Stromal cell of bone marrow (primary cell): ENCODE data around the gene P2RY1.
A peak's percentile ranks its signal among the peaks of the same experiment; 100 is the strongest.
"Not testable (repeated sequence)": the region's sequence is repeated elsewhere in the genome, so short reads cannot be mapped to it uniquely, and the experiment has no call there.

ENCODE experiments used
- DNase-seq: peaks from one replicate; pipeline ENCODE4 v3.0.0-alpha.2; 2012; ENCODE audit warnings: low read depth

The P2RY1 gene

DNA sequence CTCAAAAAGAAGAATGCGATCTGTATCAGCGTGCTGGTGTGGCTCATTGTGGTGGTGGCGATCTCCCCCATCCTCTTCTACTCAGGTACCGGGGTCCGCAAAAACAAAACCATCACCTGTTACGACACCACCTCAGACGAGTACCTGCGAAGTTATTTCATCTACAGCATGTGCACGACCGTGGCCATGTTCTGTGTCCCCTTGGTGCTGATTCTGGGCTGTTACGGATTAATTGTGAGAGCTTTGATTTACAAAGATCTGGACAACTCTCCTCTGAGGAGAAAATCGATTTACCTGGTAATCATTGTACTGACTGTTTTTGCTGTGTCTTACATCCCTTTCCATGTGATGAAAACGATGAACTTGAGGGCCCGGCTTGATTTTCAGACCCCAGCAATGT is 1.3 kb downstream of the P2RY1 start:
- DNase-seq, result no peak

DNA sequence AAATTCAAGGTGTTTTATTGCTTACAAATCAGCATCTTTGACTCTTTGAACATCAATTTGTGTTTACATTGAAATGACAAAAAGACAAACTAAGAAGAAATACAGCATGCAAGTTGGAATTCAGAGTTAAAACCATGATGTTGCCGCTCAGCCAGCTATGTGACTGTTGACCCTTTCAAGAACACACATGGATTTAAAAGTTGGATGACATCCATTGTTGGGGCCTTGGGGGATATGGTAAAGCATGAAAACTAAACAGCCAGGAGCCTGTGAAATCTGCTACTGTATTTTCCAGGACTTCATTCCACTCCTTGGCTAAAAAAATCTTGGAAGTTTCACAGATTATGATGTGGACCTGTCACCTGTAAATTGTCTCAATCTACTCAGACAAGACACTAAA is 4.6 kb downstream of the P2RY1 start:
- DNase-seq, result no peak

DNA sequence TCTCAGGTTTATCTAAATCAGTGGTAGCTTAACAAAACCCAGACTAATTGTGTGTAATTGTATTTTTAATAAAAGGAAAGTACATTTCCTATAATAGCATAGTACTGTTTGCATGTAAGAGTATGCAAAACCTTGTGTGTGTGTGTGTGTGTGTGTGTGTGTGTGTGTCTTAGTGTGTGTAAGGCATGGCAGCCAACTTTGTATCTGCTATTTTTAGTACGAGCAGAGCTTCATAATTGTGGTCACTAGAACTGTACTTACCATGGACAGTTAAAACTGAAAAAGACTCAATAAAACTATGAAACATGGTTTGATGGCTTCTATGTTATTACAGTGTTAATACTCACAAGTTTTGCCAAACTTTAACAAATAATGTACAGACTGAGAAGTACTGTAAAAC is 6.2 kb downstream of the P2RY1 start:
- DNase-seq, result no peak

DNA sequence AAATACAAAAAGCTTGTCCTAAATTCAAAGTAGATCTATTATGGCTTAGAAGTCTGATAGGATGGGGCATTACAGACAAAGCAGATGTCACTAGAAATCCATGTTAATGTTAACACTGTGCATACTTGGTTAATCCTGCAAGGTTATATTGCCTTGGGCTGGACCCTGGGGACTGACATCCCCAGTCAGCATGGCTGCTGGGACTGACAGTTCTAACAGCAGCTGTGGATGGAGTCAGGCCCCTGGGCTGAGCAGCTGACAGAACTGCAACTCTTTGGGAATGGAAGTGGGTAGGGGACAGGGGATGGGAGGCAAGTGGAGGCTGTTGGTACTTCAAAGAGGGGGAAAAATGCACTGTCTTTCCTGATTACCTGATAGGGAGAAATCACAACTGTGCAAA is 7.5 kb downstream of the P2RY1 start:
- DNase-seq, result no peak

DNA sequence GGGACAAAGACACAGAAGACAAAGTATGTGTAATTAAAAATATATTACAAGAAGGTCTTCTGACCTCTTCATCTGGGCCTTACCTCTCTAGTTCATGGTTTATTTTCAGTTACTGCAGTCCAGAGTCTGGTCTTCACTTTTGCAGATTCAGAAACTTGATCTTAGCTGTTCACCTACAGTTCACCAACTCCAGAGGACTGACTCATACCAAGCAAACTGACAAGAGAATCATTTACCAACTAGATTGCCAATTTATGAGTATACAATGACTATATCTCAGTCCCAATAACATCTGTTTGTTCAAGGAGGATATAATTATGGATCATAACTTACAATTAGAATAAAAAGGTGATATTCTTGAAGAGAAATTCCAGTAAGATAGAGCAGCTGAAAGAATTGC is 9.0 kb downstream of the P2RY1 start:
- DNase-seq, result no peak

DNA sequence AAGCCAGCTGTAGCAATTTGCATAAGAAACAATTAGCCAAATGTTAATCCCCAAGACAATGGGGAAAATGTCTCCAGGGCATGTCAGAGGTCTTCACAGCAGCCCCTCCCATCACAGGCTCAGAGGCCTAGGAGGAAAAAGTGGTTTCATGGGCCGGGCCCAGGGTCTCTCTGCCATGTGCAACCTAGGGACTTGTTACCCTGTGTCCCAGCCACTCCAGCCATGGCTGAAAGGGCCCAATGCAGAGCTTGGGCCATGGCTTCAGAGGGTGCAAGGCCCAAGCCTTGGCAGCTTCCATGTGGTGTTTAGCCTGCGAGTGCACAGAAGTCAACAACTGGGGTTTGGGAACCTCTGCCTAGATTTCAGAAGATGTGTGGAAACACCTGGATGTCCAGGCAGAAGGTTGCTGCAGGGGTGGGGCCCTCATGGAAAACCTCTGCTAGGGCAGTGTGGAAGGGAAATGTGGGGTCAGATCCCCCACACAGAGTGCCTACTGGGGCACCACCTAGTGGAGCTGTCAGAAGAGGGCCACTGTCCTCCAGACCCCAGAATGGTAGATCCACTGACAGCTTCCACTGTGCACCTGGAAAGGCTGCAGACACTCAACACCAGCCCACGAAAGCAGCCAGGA is 11.8 kb downstream of the P2RY1 start:
- DNase-seq, result not testable (repeated sequence)

DNA sequence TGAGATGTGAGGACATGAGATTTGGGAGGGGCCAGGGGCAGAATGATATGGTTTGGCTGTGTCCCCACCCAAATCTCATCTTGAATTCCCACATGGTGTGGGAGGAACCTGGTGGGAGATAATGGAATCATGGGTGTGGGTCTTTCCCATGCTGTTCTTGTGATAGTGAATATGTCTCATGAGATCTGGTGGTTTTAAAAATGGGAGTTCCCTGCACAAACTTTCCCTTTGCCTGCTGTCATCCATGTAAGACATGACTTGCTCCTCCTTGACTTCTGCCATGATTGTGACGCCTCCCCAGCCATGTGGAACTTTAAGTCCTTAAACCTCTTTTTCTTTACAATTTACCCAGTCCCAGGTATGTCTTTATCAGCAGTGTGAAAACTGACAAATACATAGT is 12.7 kb downstream of the P2RY1 start:
- not testable (repeated sequence) for DNase-seq

DNA sequence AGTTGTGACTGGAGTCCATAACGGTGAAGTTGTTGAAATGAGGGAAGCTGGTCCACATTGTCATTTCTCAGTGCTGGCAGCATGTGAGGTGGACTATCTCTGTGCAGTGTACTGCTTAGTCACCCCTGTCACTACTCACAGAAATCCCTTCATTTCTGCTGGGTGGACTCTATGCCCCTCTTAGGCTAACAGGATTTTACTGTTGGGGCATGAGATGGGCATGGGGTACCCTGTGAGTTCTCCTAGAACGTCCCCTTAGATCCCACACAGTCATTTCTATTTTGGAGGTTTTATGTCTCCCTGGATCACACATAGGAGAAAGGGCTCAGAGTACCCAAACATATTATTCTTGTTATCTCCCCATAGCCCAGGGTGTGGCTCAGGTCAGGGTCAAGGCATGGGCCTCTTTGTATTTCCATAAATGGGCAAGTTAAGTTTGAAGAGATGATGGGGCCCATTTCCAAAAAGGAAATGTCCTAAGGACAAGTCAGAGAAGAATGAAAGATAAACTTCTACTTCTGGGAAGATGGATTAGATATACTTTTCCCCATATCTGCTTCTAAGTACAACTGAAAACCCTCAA is 15.2 kb downstream of the P2RY1 start:
- DNase-seq, result no peak

DNA sequence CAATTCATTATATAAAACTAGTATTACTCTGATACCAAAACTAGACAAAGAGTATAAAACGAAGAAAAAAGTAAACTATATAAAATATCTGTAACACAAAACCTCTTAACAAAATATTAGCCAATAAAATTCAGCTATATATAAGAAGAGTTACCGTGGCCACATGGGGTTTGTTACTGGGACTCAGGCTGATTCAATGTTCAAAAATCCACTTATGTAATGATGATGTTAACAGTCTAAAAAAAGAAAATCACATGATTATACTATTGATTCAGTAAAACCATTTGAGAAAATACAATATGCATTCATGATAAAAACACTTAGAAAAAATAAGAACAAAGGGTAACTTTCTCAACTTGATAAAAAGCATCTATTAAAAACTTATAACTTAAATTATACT is 18.3 kb downstream of the P2RY1 start:
- peak; percentile 40 for DNase-seq

DNA sequence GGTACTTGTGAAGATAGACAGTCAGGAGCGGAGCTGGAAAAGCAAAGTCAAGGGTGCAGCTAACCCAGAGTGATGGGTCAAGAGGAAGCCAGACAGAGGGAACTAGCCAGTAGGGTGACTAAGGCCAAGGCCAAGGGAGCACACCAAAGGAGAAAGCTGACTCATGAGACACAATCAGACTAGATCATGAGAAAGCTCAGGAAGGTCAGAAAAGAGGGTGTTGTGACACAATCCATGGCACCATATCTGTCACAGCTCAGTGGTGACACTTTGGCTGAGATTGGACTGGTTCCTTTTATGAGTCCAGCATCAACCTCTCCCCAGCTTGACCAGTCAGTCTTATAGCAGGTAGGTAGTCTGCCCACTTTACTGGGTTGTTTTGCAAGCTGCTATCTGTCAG is 22.2 kb downstream of the P2RY1 start:
- DNase-seq, result no peak

DNA sequence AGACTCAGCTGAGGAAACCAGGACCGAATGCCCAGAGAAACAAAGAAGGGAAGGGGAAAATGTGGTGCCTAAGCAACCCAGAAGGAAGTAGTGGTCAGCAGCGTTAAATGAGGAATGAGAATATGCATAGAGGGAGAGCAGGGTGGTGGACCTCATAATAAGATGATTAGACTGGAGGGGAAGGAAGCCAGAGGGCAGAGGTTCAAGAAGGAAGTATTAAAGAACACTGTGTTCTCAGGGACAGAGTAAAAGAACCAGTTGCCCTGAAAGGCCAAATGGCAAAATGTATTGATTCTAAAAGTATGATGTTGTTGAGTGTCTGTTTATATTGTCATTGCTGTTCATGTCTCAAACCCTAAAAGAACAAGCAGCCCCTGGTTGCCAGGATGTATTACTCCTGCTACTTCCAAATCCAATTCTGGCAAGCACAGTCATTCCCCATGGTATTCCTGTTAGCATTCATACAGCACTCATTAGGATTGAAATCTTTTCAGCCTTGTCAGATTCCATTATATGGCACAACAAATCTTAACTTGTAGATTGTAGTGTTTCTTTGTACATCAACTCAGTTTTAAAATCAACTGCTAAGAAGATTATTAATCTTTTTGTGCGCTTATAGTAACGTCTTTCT is 23.4 kb downstream of the P2RY1 start:
- no peak for DNase-seq

DNA sequence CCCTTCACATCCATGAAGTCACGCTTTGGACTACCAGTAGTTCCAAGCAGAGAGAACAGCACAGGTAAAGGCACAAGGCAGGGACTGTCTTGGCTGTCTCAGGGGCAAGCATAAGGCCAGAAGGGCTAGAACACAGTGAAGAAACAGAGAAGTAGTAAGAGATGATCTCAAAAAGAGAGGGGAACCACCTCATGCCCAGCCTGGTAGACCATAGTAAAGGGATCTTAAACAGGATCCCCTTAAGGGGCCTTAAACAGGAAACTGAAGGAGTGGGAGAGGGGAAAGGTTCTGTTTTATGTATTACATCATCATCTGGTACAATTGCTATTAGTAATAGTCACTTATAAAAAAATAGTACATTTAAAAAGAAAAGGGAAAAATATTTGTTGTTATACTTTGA is 25.8 kb downstream of the P2RY1 start:
- no peak for DNase-seq

DNA sequence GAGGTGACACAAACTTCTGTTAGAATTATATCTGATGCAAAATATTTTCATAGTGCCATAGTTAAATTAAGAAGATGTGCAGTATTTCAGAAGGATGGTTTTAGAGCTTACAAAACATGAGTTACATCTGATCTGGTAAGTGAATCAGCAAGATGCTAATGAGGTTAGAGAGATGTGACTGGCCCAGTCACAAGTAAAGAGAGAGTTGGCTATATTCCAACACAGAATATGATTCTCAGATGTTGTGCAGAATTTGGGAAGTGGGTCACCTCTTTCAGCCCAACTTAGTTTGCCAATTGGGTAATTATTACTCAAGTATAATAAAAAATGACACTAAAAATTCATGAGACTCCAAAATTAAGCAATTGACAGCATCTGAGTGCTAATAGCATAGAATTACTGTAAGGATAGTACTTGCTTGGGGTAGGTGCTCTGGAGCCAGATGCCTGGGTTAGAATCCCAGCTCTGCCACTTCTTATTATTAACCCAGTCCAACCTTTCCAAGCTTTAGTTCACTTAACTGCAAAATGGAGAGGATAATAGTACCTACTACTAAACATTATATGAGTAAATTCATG is 30.8 kb downstream of the P2RY1 start:
- no peak for DNase-seq

DNA sequence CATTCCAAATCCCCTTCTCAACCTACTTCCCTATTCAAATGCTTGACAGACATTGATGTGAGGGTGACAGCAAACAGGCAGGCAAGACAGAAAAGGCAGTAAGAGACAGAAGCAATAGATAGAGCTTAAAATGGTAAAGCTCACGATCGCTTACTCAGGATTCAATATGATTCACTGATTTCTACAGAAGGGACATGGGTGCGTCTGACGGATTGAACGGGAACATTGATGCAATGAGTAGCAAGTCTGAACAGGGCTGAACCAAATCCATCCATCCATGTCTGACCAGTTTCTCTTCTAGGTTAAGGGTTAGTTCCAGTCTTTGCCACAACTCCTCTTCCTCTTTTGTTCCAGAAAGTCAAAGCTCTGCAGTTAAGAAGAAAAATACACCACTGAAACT is 35.1 kb downstream of the P2RY1 start:
- no peak for DNase-seq

DNA sequence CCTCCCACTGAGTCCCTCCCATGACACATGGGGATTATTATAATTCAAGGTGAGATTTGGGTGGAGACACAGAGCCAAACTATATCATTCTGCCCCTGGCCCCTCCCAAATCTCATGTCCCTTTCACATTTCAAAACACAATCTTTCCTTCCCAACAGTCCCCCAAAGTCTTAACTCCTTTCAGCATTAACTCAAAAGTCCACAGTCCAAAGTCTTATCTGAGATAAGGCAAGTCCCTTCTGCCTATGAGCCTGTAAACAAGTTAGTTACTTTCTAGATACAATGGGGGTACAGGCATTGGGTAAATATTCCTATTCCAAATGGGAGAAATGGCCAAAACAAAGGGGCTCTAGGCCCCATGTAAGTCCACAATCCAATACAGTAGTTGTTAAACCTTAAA is 38.4 kb downstream of the P2RY1 start:
- DNase-seq, result not testable (repeated sequence)

DNA sequence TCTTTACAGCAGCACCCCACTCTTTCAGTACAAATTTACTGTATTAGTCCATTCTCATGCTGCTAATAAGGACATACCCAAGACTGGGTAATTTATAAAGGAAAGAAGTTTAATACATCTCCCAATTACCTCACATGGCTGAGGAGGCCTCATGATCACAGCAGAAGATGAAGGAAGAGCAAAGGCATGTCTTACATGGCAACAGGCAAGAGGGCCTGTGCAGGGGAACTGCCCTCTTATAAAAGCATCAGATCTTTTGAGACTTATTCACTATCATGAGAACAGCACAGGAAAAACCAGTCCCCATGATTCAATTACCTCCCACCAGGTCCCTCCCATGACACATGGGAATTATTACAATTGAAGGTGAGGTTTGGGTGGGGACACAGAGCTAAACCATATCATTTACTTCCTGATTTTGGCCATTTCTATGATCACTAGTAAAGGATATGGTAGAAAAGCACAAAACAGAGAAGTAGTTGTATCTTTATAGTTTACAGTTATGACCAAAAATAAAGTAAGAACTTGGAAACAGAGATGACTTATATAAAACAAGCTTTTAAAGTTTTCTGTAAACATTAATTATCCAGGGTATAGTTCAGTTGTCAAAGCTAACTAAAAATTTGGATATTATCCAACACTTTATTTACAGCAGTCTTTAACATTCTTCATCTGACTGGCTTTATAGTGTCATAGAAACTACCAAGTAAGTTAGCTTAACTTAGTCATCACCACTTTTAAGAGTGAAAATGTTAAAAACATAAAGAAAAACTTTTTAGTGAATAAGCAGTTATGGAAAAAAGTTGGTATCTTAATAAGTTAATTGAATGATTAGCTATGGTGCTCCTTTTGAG is 40.2 kb downstream of the P2RY1 start:
- no peak for DNase-seq

DNA sequence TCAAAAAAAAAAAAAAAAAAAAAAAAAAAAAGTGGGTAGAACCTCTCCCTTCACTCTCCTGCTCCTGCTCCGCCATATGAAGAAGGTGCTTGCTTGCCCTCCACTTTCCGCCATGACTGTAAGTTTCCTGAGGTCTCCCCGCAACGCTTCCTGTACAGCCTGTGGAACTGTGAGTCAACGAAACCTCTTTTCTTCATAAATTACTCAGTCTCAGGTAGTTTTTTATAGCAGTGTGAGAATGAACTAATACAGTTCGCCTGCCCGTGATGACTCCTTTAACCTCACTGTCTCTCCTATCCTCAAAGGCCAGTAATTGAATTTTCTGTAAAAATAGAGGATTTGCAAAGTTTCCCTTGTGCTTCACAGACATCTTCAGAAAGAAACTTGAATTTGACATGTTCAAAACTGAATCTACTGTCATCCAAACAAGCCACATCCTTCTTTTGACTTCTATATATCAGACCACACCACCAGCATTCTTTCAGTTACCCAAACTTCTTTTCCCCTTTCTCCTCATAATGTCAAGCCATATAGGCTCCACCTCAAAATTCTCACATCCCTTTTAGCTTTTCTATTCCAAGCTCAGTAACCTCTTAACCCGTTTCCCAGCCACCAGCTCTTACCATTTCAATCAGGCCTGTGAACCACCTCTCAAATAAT is 44.3 kb downstream of the P2RY1 start:
- DNase-seq, result no peak

DNA sequence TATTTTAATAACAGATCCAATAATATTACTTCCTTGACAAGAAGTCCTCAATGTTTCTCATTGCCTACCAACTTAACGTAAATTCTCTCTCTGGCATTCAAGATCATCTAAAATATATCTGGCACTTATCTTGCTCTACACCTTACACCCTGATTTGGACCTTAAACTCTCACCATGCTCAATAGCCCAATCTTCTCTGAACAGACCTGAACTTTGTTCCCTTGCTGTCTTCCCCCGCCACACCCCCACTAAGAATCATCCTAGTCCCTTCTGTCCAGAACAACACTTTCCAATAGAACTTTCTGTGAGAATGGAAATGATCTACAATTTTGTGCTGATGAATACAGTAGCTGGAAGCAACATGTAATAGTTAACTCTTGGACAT is 44.9 kb downstream of the P2RY1 start:
- no peak for DNase-seq

DNA sequence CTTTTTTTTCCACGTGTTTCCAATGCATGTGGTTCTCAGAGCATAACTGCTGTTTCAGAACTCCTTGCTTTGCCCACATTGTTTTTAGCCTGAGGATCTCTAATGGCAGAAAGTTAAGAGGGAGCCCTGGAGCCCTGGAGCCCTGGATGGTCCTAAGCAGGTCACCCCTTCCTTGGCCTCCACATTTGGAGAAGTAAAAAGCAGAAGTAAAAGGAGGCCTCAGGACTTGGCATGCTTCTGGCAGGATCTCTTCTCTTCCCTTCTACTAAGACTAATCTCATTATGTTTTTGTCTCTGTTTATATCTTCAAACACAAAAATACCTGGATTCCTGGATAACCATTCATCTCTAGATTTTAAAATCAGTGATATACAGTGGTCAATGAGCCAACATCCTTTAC is 50.1 kb downstream of the P2RY1 start:
- no peak for DNase-seq
